ENCODE results near the gene NRARP. TPM values are rescaled to one million over a fixed set of nuclear protein-coding genes. Genes with fewer than 3 reads are reported as not detected.

The NRARP gene
- total RNA-seq, 1 donor from 2014 or later: 17.9 TPM

GRCh38 chr9:137308057-137308619 is 6.1 kb upstream of the NRARP start:
- H3K27me3 Mint-ChIP-seq: no peaks in the 10 kb centered on the region
- no peak for TF ChIP-seq CTCF (conservative IDR thresholded peaks at IDR 0.05)
- H3K9me3 Mint-ChIP-seq: no peaks in the 10 kb centered on the region
- no peaks in the 10 kb centered on the region for H3K4me1 Mint-ChIP-seq (ENCODE audit: unreplicated experiment)
- no peak overlapping the region for H3K4me3 Mint-ChIP-seq
- H3K36me3 Mint-ChIP-seq: no peaks in the 10 kb centered on the region
- no peak overlapping the region for H3K27ac Mint-ChIP-seq
- peak; percentile 67 for DNase-seq (ENCODE audit: extremely low spot score, unreplicated experiment)

DNA sequence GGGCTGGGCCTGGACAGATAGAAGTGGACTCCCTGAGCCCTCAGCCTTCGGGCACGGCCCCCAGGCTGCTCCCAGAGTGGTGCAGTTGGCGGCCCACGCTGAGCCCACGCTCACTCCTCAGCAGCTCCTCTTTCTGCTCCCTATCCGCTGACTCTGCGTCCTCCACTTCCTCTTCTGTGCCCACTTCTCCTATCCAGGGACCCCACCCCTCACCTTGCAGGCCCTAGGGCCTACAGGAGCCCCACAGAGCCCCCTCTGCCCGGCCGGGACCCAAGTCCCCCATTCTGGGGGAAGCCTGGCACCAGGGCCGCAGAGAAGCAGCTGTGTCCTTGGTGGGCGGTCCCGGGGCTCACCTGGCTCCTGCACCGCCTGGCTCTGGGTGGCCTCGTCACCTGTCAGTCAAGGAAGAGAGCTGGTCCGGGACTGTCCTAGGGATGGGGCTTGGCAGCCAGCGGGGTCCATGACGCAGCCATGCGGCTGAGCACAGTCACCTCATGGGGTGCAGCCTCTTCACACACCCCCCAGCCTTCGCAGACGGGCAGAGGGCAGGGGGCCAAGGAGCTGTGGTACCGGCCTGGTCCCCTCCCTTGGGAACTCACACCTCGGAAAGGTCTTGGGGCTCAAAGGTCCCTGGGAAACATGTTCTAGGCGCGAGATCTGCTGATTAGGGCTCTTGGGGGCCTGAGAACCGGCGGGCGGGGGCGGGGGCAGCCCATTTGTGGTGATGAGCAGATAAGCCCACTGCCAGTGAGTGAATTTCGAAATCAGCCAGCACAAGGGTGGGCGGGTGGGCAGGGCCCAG is 5.4 kb upstream of the NRARP start:
- no peaks in the 10 kb centered on the region for H3K9me3 Mint-ChIP-seq
- H3K4me1 Mint-ChIP-seq (ENCODE audit: unreplicated experiment): no peaks in the 10 kb centered on the region
- TF ChIP-seq CTCF (conservative IDR thresholded peaks at IDR 0.05): no peak
- H3K36me3 Mint-ChIP-seq: no peaks in the 10 kb centered on the region
- no peak overlapping the region for H3K27ac Mint-ChIP-seq
- no peak overlapping the region for H3K4me3 Mint-ChIP-seq
- DNase-seq (ENCODE audit: extremely low spot score, unreplicated experiment): peak; percentile 67
- H3K27me3 Mint-ChIP-seq: no peaks in the 10 kb centered on the region

DNA sequence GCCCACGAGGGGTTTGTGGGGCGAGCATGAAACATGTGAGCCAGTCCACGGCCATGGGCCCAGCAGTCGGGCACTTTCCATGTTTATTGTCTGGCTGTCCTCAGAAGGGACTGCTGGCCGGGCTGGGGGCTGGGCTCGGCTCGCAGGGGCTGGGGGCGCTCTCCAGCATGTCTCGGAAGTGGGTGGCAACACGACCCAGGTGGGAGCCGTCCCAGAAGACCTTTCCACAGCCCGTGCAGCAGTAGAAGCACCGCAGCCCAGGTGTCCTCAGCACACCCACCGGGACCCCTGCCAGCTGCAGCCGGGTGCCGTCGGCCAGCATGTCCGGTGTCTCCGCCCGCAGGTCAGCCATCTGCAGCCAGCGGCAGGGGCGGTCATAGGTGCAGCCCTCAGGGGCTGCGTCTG is 4.8 kb upstream of the NRARP start:
- Mint-ChIP-seq H3K36me3 (no peaks in the 10 kb centered on the region), H3K9me3 (no peaks in the 10 kb centered on the region), H3K4me3 (no peak overlapping the region), H3K4me1 (ENCODE audit: unreplicated experiment) (no peaks in the 10 kb centered on the region), H3K27ac (no peak overlapping the region), H3K27me3 (no peaks in the 10 kb centered on the region)
- DNase-seq (ENCODE audit: extremely low spot score, unreplicated experiment): no peak
- TF ChIP-seq CTCF (conservative IDR thresholded peaks at IDR 0.05): no peak

GRCh38 chr9:137306066-137306849 is 4.2 kb upstream of the NRARP start:
- Mint-ChIP-seq H3K27ac (no peak overlapping the region), H3K36me3 (no peaks in the 10 kb centered on the region), H3K4me1 (ENCODE audit: unreplicated experiment) (no peaks in the 10 kb centered on the region), H3K27me3 (no peaks in the 10 kb centered on the region), H3K9me3 (no peaks in the 10 kb centered on the region), H3K4me3 (no peak overlapping the region)
- peak; percentile 71 for DNase-seq (ENCODE audit: extremely low spot score, unreplicated experiment)
- no peak for TF ChIP-seq CTCF (conservative IDR thresholded peaks at IDR 0.05)

DNA sequence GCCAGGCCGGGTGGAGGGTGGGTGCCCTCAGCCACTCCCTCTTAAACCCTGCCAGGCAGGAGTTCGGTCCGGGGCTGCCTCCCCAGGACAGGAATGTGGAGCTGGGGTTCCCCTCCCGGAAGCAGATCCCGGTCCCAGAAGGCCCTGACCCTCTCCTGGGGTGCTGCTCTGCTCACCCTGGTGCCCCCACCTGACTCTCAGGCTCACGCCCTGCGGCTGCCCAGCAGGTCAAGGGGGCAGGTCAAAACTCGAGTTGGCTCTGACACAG is 3.7 kb upstream of the NRARP start:
- H3K27me3 Mint-ChIP-seq: peaks cover 2% of the 10 kb centered on the region
- no peak for TF ChIP-seq CTCF (conservative IDR thresholded peaks at IDR 0.05)
- no peak overlapping the region for H3K4me3 Mint-ChIP-seq
- H3K9me3 Mint-ChIP-seq: no peaks in the 10 kb centered on the region
- H3K36me3 Mint-ChIP-seq: no peaks in the 10 kb centered on the region
- H3K4me1 Mint-ChIP-seq (ENCODE audit: unreplicated experiment): no peaks in the 10 kb centered on the region
- no peak for DNase-seq (ENCODE audit: extremely low spot score, unreplicated experiment)
- no peak overlapping the region for H3K27ac Mint-ChIP-seq
